GM21360 (cell line): ENCODE data around the gene TRAF3.
"Not testable (repeated sequence)": the region's sequence is repeated elsewhere in the genome, so short reads cannot be mapped to it uniquely, and the experiment has no call there.

ENCODE experiments used
- ATAC-seq: cut with Tn5 transposase; IDR thresholded peaks from one replicate; pipeline ENCODE4 v1.9.1; 2021; ENCODE audit warnings: mild to moderate bottlenecking, moderate library complexity; ENCODE audit not compliant: unreplicated experiment

TRAF3 gene

DNA sequence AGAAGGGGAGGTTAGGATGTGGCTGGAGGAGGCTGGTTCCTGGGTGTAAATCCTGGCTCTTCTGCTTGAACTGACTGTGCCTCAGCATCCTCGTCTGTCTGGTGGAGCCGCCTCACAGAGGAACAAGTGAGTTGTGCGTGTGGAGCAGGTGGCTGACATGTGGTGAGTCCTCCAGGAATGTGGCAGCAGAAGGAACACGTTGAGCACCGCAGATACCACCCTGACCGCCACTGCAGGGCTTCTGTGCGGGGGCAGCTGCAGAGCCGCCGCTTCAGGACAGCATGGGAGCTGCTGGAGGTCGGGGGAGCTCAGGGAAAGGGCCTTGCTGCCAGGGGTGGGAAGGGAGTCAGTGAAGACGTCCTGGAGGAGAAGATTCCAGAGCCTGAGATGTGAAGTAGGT lies 48.9 kb downstream of the TRAF3 start:
- ATAC-seq, result no peak

DNA sequence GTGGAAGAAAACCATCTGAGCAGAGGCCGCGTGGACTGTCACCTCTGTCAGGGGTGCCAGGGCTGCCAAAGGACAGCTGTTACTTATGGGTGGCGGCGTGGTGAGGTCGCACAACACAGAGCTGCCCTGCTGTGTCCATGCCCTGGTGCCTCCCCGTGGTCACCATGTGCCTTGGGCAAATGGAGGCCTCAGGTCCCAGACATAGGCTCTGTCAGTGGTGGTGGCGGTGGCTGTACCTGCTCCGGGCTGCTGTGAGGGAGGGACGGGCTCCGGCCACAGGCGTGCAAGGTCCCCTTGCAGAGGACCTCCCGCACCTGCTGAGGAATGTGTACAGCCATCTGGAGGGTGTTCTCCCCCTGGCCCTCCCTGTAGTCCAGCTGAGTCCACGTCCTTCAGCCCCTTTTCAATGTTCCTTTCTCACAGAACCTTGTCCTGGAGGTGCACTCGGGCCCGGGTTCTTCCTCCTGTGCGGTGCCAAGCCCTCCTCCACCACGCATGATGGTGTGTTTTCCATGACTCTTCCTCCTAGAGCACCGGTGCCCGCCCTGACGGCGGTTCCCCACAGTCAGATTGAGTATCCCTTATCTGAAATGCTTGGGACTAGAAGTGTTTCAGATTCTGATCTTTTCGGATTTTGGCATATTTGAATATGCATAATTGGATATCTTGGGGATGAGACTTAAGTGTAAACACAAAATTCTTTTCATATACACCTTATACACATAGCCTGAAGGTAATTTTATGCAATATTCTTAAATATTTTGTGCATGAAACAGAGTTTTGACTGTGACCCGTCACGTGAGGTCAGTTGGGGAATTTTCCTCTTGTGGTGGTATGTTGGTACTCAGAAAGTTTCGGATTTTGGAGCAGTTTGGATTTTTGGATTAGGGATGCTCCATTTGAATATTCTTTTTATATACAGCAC lies 49.8 kb downstream of the TRAF3 start:
- ATAC-seq, result no peak

DNA sequence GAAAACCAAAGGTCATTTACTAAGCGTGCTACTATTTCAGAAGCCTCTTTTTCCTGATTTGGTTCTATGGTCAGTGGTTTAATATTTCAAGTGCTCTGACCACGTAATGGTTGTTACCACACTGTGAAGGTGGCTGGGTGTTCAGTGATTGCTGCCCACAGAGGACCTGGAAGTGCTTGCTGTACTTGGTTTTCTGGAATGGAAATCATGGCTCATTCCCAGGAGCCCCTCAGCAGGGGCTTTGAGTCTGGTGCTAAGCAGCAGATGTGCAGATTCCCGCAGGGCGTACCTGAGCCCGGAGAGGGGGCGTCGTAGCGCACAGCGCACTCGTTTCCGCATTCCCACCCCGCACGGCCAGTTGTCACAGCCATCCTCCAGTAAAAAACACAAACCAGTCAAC lies 50.5 kb downstream of the TRAF3 start:
- no peak for ATAC-seq

DNA sequence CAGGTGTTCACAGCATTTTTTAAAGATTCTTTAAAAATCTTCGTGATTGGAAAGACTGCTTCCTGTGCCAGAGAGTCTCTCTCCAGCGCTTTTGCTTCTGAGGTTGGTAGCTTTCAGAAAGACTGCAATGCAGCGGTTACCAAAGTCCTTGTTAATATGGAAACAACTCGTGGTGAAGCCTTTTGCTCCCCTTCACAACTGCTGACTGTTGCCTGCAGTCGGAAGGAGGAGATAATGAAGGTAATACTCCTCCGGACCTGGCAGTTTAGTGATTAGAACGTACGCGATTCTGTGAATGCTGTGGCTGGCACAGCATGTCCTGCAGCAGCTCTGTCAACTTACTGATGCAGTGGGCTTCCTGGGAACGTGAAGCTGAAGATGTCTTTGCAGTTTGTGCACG lies 50.9 kb downstream of the TRAF3 start:
- ATAC-seq, result no peak

DNA sequence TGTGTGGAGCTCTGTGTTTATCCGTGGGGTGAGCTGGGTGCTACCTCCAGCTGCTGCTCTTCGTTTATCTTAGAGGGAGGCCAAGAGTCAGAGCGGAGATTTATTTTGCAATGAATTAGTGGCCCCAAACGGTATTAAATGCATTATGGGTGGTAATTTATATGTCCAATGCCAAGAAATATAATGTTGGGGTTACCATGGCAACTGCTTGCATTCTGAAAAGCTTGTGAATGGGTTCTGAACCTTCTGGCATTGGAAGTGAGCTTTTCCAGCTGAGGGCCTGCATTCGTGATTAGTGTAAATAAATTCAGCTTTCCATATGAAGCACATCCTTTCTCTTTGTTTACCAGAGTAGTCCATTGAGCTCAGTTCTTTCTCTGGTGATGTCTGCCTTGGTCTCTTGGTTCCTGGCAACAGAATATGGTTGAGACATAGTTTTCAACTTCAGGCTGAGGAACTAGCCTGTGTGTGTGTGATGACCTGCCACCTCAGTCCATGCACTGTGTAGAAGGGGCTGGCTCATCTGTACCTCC lies 51.8 kb downstream of the TRAF3 start:
- no peak for ATAC-seq

DNA sequence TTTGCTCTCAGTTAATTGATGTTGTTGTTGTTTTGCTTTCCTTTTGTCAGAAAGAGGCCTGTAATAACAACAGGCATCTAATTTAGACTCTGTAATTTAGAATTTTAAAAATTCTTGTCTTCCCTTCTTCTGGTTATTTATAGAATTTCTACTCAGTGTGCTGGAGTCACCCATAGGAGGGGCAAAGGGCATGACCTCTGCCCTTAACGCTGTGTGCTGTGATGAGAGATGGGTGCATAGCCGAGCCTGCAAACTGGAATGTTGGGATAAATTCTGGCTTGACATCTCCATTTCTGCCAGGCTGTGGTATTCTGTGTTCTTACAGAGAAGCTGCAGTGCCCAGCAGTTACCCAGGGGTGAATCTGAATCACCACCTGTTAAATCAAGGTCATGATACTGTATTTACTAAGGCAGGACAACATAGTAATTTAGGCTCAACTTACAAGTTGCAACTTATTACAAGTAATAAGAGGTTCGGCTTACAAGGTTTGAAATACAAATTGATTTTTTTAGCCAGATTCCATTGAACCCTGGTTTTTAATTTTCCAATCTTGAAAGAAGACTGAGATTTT lies 53.3 kb downstream of the TRAF3 start:
- no peak for ATAC-seq

DNA sequence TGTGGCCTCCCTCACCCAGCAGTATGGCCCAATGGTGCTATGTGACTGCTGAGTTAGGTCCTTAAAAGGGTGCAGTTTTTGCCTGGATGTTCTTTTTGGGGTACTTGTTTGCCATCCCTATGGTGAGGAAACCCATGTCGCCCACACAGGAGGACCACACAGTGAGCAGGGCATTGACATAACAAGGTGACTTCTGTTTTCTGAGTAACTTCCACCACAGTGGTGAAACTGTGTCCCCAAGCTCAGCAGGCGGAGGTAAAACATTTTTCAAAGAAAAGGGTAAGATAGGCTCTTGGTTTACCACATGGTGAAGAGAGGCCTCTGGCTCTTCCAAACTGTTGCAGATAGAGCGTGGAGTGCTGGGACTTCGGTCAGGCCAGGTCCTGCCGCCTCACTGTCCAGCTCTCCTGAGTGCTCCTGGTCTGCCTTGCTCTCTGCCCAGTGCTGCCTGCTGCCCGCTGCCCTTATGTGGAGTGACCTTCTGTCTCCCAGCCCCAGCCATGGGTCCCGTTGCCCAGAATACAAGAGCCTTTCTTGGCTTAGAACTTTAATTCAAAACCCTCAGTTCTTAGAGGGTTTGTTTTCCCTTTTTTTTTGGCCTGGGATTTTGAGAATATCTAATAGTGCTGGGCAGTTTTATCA lies 54.0 kb downstream of the TRAF3 start:
- no peak for ATAC-seq

DNA sequence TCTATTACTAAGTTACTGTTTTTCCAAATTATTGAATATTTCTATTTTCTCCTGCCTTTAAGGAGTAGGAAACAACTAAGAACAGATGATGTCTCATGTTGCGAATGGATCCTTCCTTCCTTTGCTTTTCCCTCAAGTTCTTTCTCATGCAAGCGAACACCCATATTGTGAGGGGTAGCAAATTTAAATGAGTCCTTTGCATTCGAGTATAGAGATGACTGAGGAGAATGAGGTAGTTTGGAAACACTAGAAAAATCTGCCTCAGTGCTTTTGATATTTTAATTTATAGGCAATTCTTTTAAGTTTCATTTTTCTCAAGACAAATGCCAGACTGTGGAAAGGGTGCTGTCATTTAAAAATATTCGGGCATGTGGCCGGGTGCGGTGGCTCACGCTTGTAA lies 56.1 kb downstream of the TRAF3 start:
- no peak for ATAC-seq

DNA sequence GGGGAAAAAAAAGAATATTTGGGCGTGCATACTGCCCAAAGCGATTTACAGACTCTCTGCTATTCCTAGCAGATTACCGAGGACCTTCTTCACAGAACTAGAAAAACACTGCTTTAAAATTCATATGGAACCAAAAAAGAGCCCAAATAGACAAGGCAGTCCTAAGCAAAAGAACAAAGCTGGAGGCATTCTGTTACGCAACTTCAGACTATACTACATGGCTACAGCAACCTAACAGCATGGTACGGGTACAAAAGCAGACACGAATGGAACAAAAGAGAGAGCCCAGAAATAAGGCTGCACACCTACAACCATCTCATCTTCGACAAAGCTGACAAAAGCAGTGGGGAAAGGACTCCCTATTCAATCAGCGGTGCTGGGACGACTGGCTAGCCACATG lies 56.7 kb downstream of the TRAF3 start:
- no peak for ATAC-seq

DNA sequence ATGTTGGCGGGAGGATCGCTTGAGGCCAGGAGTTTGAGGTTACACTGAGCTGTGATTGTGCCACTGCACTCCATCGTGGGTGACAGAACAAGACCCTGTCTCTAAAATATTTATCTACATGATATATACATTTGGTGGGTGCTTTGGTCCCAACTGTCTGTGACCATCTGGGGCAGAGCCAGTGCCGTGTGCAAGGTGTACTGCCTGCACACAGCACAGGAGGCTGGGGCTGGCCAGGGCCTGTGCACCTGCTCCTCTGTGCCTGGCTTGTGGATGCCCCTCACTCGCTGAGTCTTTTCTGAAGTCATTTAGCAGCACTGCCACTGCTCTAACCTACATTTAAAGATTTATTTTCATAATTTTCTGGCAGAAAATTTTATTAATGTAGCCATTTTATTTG lies 58.7 kb downstream of the TRAF3 start:
- no peak for ATAC-seq

DNA sequence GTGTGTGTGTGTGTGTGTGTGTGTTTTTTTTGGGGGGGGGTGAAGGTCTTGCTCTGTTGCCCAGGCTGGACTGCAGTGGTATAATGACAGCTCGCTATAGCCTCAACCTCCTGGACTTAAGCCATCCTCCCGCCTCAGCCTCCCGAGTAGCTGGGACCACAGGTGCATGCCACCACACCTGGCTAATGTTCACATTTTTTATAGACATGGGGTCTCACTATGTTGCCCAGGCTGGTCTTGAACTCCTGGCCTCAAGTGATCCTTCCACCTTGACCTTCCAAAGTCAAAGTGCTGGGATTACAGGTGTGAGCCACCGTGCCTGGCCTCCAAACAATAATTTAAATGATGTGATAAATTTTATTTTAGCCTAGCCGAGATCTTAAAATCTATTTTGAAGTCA lies 59.9 kb downstream of the TRAF3 start:
- ATAC-seq, result not testable (repeated sequence)

DNA sequence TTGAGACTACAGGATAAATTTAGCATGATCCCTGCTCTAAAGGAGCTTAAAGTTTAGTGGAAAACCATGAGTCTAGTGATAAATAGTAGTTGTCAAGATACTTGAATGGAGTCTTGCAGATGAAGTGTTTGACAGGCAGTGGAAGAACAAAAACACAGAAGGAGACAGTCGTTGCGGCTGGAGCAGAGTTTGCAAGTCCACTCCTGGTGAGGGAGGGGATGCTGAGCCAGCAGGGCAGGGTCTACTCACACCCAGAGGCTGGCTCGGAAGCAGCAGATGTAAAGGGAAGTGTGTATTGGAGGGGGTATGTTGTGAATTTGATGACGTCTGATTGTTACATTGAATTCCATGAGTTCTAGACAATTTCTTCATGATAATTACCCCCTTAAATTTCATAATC lies 61.3 kb downstream of the TRAF3 start:
- no peak for ATAC-seq

DNA sequence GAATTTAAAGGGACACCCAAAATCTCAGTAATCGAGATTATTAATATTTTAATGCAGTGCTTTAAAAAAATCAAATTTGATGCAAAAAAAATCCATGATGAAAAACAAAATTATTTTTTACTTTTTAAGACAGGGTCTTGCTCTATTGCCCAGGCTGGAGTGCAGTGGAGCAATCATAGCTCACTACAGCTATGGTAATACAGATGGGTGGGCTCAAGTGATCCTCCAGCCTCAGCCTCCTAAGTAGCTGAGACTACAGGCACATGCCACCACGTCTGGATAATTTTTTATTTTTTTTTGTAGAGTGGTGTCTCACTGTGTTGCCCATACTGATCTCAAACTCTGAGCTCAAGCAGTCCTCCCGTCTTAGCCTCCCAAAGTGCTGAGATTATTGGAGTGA lies 62.9 kb downstream of the TRAF3 start:
- no peak for ATAC-seq

DNA sequence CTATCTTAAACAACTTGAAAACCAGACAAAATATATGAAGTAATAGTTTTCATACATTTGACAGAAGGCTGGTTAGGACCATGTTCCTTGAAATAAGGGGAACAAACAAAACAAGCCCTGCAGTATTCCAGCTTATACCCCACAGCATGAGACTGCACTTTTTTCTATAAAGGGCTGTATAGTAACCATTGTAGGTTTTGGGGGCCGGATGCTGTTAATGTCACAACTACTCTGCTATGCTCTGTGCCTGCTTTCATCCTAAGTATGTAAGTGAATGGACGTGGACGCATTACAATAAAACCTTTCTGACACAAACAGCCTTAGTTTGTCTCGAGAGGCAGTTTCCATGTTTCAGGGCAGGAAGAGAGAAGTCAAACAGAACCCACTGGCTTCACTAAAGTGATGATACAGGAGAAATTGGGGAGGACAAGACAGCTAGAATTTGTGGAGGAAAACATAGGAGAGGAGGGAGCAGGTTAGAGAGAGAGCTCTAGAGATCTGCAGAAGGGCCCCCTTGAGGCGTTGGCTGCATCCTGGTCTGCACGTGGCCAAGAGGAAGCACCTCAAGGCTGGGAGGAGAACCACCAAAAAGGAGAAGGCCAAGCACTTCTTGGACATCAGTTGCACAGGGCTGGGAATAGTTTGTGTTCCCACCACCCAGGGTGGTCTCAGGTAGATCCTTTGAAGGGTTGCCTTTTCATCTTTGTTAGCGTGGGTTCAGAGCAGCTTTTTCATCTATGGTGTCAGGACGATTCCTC lies 63.7 kb downstream of the TRAF3 start:
- no peak for ATAC-seq

DNA sequence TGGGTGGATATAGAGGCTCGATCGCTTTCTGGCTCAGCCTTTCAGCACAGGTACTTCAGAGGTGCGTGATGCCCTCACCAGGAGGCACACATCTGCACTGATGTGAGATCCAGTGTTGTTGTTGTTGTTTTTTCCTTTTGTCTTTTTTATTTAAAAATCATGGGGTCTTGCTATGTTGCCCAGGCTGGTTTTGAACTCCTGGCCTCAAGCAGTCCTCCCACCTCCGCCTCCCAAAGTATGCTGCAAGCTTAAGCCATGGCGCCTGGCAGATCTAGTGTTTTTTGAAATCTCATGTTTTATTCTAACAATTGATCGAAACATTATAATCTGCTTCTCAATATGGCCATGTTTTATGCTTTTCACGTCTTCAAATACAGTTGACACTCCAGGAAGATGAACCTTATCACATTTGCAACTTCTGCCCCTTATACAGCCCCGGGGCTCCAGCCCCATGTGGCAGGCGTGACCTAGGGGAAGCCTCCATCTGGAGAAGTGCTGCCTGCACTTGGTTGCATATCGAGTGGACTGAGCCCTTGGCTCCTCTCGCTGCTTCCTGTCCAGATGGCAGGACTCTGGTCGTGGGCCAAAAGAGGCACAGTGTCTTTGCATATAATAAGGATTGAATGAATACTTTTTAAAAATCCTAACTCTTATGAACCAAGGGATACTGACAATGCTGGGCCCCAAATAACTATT lies 71.7 kb downstream of the TRAF3 start:
- ATAC-seq, result no peak

DNA sequence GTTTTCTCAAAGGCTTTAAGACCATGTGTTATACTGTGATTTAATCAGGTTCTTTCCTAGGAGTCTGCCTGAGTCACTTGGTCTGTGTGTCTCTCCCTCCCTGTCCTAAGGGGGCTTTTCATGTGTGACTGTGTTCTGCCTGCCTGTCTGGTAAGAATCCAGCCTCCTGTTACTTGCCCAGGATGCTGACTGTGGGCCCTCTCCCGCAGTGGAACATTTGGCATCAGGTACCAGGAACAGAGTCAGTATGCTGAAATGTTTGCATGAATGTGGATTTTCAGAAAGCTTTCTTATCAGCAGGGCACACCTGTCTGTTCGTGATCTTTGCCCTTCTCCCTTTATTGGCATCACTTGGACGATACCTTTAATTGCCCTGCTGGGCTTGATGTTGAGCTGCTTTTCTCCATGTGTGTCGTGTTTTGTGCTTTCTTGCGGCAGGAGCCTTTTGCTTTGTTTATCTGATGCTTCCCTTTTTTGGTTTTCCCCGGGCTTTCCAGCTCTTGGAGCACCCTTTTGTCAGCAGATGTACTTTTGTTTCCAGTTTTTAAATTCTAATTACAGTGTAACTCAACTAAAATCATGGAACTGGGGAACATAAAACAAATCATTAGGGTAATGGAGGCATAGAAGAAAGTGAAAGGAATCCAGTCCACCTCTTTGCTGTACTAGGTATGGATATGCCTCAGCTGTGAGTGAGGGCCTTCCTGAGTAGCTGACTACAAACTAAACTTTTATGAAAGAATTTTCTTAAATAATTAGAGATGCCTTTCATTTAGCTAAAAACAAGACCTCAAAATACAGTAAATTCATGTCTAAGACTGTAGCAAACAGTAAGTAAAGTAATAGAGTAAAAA lies 72.5 kb downstream of the TRAF3 start:
- no peak for ATAC-seq

DNA sequence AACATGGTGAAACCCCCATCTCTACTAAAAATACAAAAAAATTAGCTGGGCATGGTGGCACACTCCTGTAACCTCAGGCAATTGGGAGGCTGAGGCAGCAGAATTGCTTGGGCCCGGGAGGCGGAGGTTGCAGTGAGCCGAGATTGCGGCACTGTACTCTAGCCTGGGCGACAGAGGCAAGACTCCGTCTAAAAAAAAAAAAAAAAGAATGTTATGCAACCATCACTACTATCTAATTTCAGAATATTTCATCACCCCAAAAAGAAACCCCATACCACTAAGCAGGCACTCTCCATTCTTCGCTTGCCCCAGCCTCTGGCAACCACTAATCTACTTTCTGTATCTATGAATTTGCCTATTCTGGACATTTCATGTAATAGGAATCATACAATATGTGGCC lies 76.4 kb downstream of the TRAF3 start:
- ATAC-seq, result no peak

DNA sequence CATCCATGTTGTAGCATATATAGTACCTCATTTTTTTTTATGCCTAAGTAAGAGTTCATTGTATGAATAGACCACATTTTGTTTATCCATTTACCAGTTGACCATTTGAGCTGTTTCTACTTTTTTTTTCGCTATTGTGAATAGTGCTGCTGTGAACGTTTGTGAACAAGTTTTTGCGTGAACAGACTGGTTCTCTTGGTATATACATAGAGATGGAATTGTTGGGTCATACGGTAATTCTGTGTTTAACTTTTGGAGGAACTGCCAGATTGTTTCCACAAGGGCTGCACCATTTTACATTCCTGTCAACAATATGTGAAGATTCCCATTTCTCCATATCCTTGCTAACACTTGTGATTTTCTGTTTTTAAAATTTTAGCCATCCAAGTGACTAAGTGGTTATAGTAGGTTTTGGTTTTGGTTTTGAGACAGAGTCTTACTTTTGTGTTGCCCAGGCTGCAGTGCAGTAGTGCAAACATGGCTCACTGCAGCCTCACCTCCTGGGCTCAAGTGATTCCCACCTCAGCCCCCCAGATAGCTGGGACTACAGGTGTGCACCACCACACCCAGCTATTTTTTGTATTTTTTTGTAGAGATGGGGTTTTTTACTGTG lies 76.9 kb downstream of the TRAF3 start:
- no peak for ATAC-seq

DNA sequence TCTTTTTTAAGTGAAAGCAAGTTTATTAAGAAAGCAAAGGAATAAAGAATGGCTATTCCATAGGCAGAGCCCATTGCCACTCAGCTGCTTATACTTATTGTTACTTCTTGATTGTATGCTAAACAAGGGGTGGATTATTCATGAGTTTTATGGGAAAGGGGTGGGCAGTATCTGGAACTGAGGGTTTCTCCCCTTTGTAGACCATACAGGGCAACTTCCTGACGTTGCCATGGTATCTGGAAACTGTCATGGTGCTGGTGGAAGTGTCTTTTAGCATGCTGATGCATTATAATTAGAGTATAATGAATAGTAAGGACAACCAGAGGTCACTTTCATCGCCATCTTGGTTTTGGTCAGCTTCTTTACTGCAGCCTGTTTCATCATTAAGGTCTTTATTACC lies 78.9 kb downstream of the TRAF3 start:
- no peak for ATAC-seq
